HL-60 (cell line): ENCODE data around the gene ANKRD22.

Source experiments
- DNase-seq, 2 experiments: peaks; one replicate each; pipeline ENCODE4 v3.0.0-alpha.2; 2010 to 2020; ENCODE audit warnings: low read depth in 1 of 2, low spot score in 1 of 2
- H3K27ac ChIP-seq: fragments of 250-450 bp; sonication (Bioruptor Pico); replicated peaks from 2 replicates; pipeline ENCODE4 v1.5.1; 2020; ENCODE audit warnings: mild to moderate bottlenecking, moderate library complexity
- H3K27me3 ChIP-seq: fragments of 250-450 bp; sonication (Bioruptor Pico); 2 replicates; pipeline ENCODE4 v1.5.1; 2021; ENCODE audit warnings: mild to moderate bottlenecking, moderate library complexity; ENCODE audit not compliant: insufficient read depth, poor library complexity, severe bottlenecking
- H3K4me3 ChIP-seq: replicated peaks from 2 replicates; pipeline ENCODE4 v1.5.1; 2011; ENCODE audit warnings: mild to moderate bottlenecking, control low read depth, low read length; ENCODE audit not compliant: insufficient read depth
- GABPA ChIP-seq: IDR thresholded peaks from 2 replicates; pipeline ENCODE4 v1.6.1; 2012; ENCODE audit warnings: low read depth
- POLR2AphosphoS5 ChIP-seq: IDR thresholded peaks from 2 replicates; pipeline ENCODE4 v1.6.1; 2012; ENCODE audit warnings: low read depth
- SPI1 ChIP-seq: IDR thresholded peaks from 2 replicates; pipeline ENCODE4 v1.6.1; 2012; ENCODE audit warnings: low read depth, mild to moderate bottlenecking, borderline replicate concordance
- TF ChIP-seq, protein P1 (sequence below): IDR thresholded peaks from 2 replicates; pipeline ENCODE4 v1.6.1; 2012; ENCODE audit warnings: low read depth; ENCODE audit not compliant: insufficient replicate concordance
- TF ChIP-seq, protein P2 (sequence below): IDR thresholded peaks from one replicate; pipeline ENCODE4 v1.5.1; 2011; ENCODE audit warnings: low read length, control low read depth, inconsistent platforms; ENCODE audit not compliant: insufficient read depth

The ANKRD22 gene

DNA sequence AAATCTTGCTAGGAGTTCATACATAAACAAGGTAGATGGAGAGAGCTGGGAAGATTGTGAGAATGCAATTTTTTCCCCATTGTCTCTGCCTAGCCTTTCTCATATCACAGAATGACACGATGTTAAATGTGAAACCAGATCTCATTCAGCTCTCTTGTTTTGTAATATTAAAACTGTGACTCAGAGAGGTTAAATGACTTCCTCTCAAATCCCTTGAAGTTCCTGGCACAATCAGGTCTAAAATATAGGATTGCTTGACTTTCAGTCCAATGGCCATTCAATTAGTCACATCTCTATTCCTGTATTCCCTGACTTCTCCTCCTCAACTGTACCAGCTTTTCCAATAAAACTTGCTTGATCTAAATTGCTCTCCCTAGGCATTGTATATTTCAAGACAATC is 3.1 kb downstream of the ANKRD22 start:
- no peaks in the 10 kb centered on the region for H3K27me3 ChIP-seq
- H3K4me3 ChIP-seq = peak overlapping the region; percentile 88
- H3K27ac ChIP-seq = peak overlapping the region; percentile 19; the same call in 1 of the 2 replicates
- DNase-seq = no peak
- TF ChIP-seq POLR2AphosphoS5 = no peak
- TF ChIP-seq SPI1 = peak; percentile 67; the same call in 1 of the 2 replicates
- TF ChIP-seq GABPA = no peak
- TF ChIP-seq, protein P1, sequence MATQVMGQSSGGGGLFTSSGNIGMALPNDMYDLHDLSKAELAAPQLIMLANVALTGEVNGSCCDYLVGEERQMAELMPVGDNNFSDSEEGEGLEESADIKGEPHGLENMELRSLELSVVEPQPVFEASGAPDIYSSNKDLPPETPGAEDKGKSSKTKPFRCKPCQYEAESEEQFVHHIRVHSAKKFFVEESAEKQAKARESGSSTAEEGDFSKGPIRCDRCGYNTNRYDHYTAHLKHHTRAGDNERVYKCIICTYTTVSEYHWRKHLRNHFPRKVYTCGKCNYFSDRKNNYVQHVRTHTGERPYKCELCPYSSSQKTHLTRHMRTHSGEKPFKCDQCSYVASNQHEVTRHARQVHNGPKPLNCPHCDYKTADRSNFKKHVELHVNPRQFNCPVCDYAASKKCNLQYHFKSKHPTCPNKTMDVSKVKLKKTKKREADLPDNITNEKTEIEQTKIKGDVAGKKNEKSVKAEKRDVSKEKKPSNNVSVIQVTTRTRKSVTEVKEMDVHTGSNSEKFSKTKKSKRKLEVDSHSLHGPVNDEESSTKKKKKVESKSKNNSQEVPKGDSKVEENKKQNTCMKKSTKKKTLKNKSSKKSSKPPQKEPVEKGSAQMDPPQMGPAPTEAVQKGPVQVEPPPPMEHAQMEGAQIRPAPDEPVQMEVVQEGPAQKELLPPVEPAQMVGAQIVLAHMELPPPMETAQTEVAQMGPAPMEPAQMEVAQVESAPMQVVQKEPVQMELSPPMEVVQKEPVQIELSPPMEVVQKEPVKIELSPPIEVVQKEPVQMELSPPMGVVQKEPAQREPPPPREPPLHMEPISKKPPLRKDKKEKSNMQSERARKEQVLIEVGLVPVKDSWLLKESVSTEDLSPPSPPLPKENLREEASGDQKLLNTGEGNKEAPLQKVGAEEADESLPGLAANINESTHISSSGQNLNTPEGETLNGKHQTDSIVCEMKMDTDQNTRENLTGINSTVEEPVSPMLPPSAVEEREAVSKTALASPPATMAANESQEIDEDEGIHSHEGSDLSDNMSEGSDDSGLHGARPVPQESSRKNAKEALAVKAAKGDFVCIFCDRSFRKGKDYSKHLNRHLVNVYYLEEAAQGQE = no peak
- TF ChIP-seq, protein P2, sequence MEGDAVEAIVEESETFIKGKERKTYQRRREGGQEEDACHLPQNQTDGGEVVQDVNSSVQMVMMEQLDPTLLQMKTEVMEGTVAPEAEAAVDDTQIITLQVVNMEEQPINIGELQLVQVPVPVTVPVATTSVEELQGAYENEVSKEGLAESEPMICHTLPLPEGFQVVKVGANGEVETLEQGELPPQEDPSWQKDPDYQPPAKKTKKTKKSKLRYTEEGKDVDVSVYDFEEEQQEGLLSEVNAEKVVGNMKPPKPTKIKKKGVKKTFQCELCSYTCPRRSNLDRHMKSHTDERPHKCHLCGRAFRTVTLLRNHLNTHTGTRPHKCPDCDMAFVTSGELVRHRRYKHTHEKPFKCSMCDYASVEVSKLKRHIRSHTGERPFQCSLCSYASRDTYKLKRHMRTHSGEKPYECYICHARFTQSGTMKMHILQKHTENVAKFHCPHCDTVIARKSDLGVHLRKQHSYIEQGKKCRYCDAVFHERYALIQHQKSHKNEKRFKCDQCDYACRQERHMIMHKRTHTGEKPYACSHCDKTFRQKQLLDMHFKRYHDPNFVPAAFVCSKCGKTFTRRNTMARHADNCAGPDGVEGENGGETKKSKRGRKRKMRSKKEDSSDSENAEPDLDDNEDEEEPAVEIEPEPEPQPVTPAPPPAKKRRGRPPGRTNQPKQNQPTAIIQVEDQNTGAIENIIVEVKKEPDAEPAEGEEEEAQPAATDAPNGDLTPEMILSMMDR = no peak

DNA sequence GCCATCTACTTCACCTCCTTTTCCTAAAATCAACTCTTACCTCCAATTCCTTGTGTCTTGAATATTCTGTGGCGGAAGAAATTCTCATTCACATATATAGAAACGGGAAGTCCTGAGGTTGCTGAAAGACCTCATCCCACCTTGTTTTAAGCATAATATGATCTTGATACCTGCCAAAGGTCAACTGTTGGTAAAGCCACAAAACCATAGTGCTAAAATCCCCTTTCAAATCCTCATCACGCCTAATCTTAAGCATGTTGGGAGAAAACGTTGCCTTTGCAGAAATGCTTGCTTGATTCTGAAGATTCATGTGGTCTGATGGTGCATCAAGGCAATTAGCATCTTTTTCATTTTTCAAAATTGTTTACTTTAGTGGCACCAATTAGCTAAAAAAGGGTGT is 8.5 kb downstream of the ANKRD22 start:
- Histone ChIP-seq H3K27ac (no peak overlapping the region), H3K4me3 (no peak overlapping the region), H3K27me3 (no peaks in the 10 kb centered on the region)
- DNase-seq = no peak
- TF ChIP-seq, protein P1 = no peak
- no peak for TF ChIP-seq POLR2AphosphoS5
- TF ChIP-seq SPI1 = no peak
- no peak for TF ChIP-seq GABPA
- TF ChIP-seq, protein P2 = no peak

DNA sequence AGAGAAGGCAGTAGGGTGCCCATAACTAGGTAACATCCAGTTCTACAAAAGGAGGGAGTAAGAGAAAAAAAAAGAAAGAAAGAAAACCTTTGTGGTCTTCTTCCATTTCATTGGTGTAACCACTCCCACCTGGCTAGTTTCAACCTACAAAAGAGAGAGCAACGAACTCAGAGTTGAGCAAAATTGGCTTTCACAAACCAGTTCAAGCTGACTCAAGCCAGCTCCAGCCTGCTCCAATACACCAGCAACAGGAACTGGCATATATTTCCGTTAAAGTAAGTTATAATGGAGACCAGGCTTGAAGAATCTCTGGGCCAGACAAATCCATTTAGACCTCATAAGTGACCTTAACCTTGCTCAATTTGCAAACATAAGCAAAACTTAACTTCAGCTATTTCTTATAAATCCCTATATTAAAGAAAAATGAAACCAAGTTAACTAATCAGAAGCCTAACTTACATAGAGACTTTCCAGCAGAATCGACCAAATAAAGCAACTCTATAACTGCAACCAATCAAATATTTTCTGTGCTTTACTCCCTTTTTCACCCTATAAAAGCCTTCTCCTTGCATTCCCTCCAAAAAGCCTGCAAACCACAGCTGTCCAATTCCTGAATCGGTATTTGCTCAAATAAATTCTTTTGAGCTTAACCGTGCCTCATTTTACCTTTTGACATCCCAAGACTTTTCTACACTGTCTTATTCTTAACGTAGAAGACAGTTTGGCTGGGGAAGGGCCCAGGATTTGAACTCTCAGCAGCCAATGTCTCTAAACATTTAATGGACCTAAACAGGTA is 10.1 kb downstream of the ANKRD22 start:
- DNase-seq = peak; percentile 83 to 87
- H3K27ac ChIP-seq = peak overlapping the region; percentile 92
- no peak overlapping the region for H3K4me3 ChIP-seq
- no peak for TF ChIP-seq GABPA
- no peak for TF ChIP-seq POLR2AphosphoS5
- TF ChIP-seq, protein P1 = peak; percentile 61
- TF ChIP-seq, protein P2 = no peak
- peak; percentile 55; the same call in 1 of the 2 replicates for TF ChIP-seq SPI1
- no peaks in the 10 kb centered on the region for H3K27me3 ChIP-seq
